ENCODE measurements around the gene TMEM198.

Gene TMEM198

DNA sequence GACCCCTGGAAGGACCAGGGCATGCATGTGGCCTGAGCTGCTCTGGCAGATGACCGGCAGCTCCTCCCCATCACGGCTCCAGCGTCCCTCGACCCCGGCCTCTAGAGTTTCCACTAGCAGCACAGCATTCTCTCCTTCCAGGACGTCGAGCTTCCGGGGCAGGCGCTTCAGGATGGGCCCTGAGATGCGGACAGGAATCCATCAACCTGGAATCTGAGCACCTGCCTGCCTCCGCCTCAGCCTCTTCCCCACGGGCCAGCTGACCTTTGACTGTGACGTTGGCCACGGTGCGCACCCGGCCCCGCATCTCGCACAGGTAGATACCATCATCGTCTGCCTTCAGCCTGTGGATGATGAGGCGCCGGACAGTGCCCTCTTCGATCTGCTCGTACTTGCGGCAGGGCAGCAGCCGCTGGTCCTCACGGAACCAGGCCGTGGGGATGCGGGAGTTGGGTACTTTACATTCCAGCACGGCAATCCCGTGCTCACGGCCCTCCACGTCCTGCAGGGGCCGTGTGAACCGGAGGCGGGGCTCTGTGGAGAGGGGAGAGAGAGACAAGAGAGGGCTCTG is 24.0 kb downstream of the TMEM198 start:
- H3K4me1 ChIP-seq (ENCODE audit: control insufficient read depth, low read length) = no peaks in the 10 kb centered on the region
- H3K36me3 ChIP-seq (ENCODE audit: control insufficient read depth, low read length) = no peaks in the 10 kb centered on the region
- no peak overlapping the region for H3K4me3 ChIP-seq (ENCODE audit: low read length)
- no peaks in the 10 kb centered on the region for H3F3A ChIP-seq (ENCODE audit: control insufficient read depth, insufficient read depth)
- no peaks in the 10 kb centered on the region for H3K9me3 ChIP-seq (ENCODE audit: control insufficient read depth, insufficient read depth, low read length)
- H3K27me3 ChIP-seq (ENCODE audit: control insufficient read depth, low read length) = no peaks in the 10 kb centered on the region; the same call in 1 of the 2 replicates
- H3K79me2 ChIP-seq (ENCODE audit: control insufficient read depth, low read length) = no peaks in the 10 kb centered on the region
- TF ChIP-seq, protein P1, sequence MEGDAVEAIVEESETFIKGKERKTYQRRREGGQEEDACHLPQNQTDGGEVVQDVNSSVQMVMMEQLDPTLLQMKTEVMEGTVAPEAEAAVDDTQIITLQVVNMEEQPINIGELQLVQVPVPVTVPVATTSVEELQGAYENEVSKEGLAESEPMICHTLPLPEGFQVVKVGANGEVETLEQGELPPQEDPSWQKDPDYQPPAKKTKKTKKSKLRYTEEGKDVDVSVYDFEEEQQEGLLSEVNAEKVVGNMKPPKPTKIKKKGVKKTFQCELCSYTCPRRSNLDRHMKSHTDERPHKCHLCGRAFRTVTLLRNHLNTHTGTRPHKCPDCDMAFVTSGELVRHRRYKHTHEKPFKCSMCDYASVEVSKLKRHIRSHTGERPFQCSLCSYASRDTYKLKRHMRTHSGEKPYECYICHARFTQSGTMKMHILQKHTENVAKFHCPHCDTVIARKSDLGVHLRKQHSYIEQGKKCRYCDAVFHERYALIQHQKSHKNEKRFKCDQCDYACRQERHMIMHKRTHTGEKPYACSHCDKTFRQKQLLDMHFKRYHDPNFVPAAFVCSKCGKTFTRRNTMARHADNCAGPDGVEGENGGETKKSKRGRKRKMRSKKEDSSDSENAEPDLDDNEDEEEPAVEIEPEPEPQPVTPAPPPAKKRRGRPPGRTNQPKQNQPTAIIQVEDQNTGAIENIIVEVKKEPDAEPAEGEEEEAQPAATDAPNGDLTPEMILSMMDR (IDR thresholded peaks at IDR 0.05; ENCODE audit: low read depth, low read length, poor library complexity, severe bottlenecking) = no peak
- TF ChIP-seq EZH2phosphoT487 (IDR thresholded peaks at IDR 0.05; ENCODE audit: borderline replicate concordance, low read length) = no peak
- no peaks in the 10 kb centered on the region for H3K9me2 ChIP-seq (replicated peaks; ENCODE audit: control insufficient read depth, low read length)
- H3K4me2 ChIP-seq (ENCODE audit: low read length) = no peak overlapping the region
- H3K27ac ChIP-seq (ENCODE audit: low read depth, low read length) = no peak overlapping the region
- H4K20me1 ChIP-seq (ENCODE audit: control insufficient read depth, insufficient read depth, low read depth, low read length) = no peaks in the 10 kb centered on the region

DNA sequence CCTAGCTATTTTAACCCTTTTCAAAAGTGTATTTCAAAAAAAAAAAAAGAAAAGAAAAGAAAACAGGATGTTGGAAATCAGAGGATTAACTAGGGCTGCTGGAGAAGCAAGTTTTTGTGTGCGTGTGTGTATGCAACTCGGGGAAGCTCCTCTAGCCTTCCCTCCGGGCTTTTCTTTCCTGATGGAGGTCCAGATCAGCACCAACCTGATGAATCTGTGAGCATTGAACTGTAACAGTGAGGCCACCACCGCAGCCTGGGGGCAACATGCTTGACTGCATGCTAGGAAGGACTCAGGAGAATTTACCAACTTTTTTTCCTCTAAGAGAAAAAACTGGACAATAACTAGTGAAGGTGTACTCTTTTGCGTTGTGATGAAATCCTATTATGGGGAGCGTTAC is 25.2 kb downstream of the TMEM198 start:
- no peaks in the 10 kb centered on the region; the same call in 1 of the 2 replicates for H3K27me3 ChIP-seq (ENCODE audit: control insufficient read depth, low read length)

DNA sequence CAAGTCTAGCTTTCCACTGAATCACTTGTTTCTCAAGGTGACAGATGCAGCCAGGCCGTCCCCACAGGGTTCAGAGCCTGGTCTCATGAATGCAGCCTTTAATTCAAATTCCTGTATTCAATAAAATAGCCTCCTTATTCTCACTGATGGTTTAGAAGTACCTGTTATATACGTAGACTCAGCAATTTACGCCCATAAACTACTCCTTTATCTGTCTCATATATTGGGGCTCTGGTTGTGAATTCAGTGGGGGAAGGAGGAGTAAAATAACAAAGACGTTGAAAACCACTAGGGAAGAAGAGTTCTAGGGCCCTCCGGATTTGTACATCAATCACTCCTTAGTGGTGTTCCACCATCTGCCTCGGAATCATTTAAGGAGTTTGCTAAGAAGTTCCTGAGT is 25.8 kb downstream of the TMEM198 start:
- TF ChIP-seq, protein P1 (IDR thresholded peaks at IDR 0.05; ENCODE audit: low read depth, low read length, poor library complexity, severe bottlenecking) = no peak
- no peak for TF ChIP-seq EZH2phosphoT487 (IDR thresholded peaks at IDR 0.05; ENCODE audit: borderline replicate concordance, low read length)
- Histone ChIP-seq H3K4me3 (ENCODE audit: low read length) (no peak overlapping the region), H4K20me1 (ENCODE audit: control insufficient read depth, insufficient read depth, low read depth, low read length) (no peaks in the 10 kb centered on the region), H3K9me3 (ENCODE audit: control insufficient read depth, insufficient read depth, low read length) (no peaks in the 10 kb centered on the region), H3K79me2 (ENCODE audit: control insufficient read depth, low read length) (no peaks in the 10 kb centered on the region), H3K4me2 (ENCODE audit: low read length) (no peak overlapping the region), H3F3A (ENCODE audit: control insufficient read depth, insufficient read depth) (no peaks in the 10 kb centered on the region), H3K9me2 (replicated peaks; ENCODE audit: control insufficient read depth, low read length) (no peaks in the 10 kb centered on the region), H3K27me3 (ENCODE audit: control insufficient read depth, low read length) (no peaks in the 10 kb centered on the region; the same call in 1 of the 2 replicates), H3K27ac (ENCODE audit: low read depth, low read length) (no peak overlapping the region), H3K4me1 (ENCODE audit: control insufficient read depth, low read length) (no peaks in the 10 kb centered on the region), H3K36me3 (ENCODE audit: control insufficient read depth, low read length) (no peaks in the 10 kb centered on the region)

More for the DNA sequence above, 25.2 kb downstream of the TMEM198 start:
- Histone ChIP-seq H3K4me3 (ENCODE audit: low read length) (no peak overlapping the region), H3F3A (ENCODE audit: control insufficient read depth, insufficient read depth) (no peaks in the 10 kb centered on the region), H3K36me3 (ENCODE audit: control insufficient read depth, low read length) (no peaks in the 10 kb centered on the region), H4K20me1 (ENCODE audit: control insufficient read depth, insufficient read depth, low read depth, low read length) (no peaks in the 10 kb centered on the region), H3K4me2 (ENCODE audit: low read length) (no peak overlapping the region), H3K9me3 (ENCODE audit: control insufficient read depth, insufficient read depth, low read length) (no peaks in the 10 kb centered on the region), H3K9me2 (replicated peaks; ENCODE audit: control insufficient read depth, low read length) (no peaks in the 10 kb centered on the region), H3K4me1 (ENCODE audit: control insufficient read depth, low read length) (no peaks in the 10 kb centered on the region), H3K79me2 (ENCODE audit: control insufficient read depth, low read length) (no peaks in the 10 kb centered on the region), H3K27ac (ENCODE audit: low read depth, low read length) (no peak overlapping the region)
- no peak for TF ChIP-seq EZH2phosphoT487 (IDR thresholded peaks at IDR 0.05; ENCODE audit: borderline replicate concordance, low read length)
- TF ChIP-seq, protein P1 (IDR thresholded peaks at IDR 0.05; ENCODE audit: low read depth, low read length, poor library complexity, severe bottlenecking) = no peak

Data from DOHH2 (cell line).